HFFc6 (cell line): ENCODE data around the gene MIOX. TPM values are rescaled to one million over a fixed set of nuclear protein-coding genes. Genes with fewer than 3 reads are reported as not detected.
A peak's percentile ranks its signal among the peaks of the same experiment; 100 is the strongest.

ENCODE experiments used
- DNase-seq: peaks from one replicate; pipeline ENCODE4 v3.0.0-alpha.2; 2018
- H3K27ac Mint-ChIP-seq: 2 replicates; pipeline ENCODE4 v1.8.0; 2020; ENCODE audit warnings: mild to moderate bottlenecking, mixed read lengths
- H3K27me3 Mint-ChIP-seq: 2 replicates; pipeline ENCODE4 v1.8.0; 2021; ENCODE audit warnings: mild to moderate bottlenecking, moderate library complexity, mixed read lengths; ENCODE audit not compliant: insufficient read depth
- H3K36me3 Mint-ChIP-seq: 2 replicates; pipeline ENCODE4 v1.8.0; 2021; ENCODE audit warnings: low read depth, mixed read lengths
- H3K4me1 Mint-ChIP-seq: 2 replicates; pipeline ENCODE4 v1.8.0; 2020; ENCODE audit warnings: low read depth, mixed read lengths
- H3K4me3 Mint-ChIP-seq: 2 replicates; pipeline ENCODE4 v1.8.0; 2020; ENCODE audit warnings: mild to moderate bottlenecking, moderate library complexity, mixed read lengths
- H3K9me3 Mint-ChIP-seq: 2 replicates; pipeline ENCODE4 v1.8.0; 2020; ENCODE audit warnings: mild to moderate bottlenecking, mixed read lengths
- total RNA-seq, 6 experiments: library from RNA; stranded (reverse); fragmentation: NEBNext Ultra II Directional; extraction: Animal tissue kit (Norgen Biotek cat#: 25700); gene quantifications; 2 replicates in 1 of 6; 3 replicates in 5 of 6; pipeline ENCODE4 v1.2.3, GENCODE V29; 2021
- TF ChIP-seq, protein P1 (sequence below): fragments of 200-600 bp; sonication (generic); IDR thresholded peaks from 2 replicates; pipeline ENCODE4 v1.5.0; 2021; ENCODE audit warnings: antibody characterized with exemption, mild to moderate bottlenecking

The MIOX gene
- total RNA-seq, 6 experiments from 2014 or later, result not detected

DNA sequence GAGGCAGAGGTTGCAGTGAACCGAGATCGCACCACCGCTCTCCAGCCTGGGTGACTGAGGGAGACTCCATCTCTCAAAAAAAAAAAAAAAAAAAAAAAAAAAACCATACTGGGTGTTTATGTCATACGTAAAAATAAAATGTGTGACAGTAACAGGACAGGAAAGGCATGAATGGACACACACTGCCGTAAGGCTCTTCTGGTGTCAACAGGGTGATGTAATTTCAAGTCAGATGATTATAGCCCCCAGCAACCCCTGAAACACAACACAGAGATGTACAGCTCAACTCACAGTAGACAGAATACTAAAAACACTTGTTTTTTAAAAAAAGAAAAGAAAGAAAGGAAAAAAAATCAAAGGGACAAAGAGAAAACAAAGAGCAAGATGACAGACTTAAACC lies 34.0 kb upstream of the MIOX start:
- Mint-ChIP-seq H3K27ac (peak overlapping the region; percentile 40), H3K27me3 (peaks cover 10% of the 10 kb centered on the region), H3K4me1 (no peaks in the 10 kb centered on the region), H3K36me3 (peaks cover 31% of the 10 kb centered on the region), H3K4me3 (no peak overlapping the region), H3K9me3 (no peaks in the 10 kb centered on the region)
- DNase-seq, result no peak
- TF ChIP-seq, protein P1, sequence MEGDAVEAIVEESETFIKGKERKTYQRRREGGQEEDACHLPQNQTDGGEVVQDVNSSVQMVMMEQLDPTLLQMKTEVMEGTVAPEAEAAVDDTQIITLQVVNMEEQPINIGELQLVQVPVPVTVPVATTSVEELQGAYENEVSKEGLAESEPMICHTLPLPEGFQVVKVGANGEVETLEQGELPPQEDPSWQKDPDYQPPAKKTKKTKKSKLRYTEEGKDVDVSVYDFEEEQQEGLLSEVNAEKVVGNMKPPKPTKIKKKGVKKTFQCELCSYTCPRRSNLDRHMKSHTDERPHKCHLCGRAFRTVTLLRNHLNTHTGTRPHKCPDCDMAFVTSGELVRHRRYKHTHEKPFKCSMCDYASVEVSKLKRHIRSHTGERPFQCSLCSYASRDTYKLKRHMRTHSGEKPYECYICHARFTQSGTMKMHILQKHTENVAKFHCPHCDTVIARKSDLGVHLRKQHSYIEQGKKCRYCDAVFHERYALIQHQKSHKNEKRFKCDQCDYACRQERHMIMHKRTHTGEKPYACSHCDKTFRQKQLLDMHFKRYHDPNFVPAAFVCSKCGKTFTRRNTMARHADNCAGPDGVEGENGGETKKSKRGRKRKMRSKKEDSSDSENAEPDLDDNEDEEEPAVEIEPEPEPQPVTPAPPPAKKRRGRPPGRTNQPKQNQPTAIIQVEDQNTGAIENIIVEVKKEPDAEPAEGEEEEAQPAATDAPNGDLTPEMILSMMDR, result no peak

DNA sequence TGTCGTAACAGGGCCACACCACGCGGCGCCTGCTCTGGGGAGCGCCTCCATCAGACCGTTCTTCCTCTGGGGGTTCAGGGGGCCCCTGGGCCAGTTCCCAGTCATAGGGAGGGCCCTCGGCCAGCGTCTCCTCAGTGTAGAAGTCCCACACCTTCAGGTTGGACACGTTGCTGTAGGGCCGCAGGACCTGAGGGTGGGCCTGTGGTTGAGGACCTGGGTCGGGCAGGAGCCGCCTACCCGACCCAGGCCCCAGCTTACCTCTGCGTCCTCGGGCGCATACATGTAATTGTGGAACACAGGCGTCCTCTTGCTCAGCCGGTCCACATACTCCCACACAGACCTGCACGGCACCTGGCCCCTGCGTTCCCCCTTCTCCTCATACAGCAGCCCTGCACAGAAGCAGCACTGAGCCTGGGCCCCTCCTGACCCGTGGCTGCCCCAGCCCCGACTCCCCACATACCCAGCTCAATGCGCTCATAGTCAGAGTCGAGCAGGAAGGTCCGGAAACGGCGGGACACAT lies 32.0 kb upstream of the MIOX start:
- H3K27me3 Mint-ChIP-seq, result peaks cover 7% of the 10 kb centered on the region
- H3K4me1 Mint-ChIP-seq, result no peaks in the 10 kb centered on the region
- peaks cover 18% of the 10 kb centered on the region for H3K36me3 Mint-ChIP-seq
- H3K4me3 Mint-ChIP-seq, result no peak overlapping the region
- no peaks in the 10 kb centered on the region for H3K9me3 Mint-ChIP-seq
- no peak overlapping the region for H3K27ac Mint-ChIP-seq
- TF ChIP-seq, protein P1, result no peak
- DNase-seq, result no peak

DNA sequence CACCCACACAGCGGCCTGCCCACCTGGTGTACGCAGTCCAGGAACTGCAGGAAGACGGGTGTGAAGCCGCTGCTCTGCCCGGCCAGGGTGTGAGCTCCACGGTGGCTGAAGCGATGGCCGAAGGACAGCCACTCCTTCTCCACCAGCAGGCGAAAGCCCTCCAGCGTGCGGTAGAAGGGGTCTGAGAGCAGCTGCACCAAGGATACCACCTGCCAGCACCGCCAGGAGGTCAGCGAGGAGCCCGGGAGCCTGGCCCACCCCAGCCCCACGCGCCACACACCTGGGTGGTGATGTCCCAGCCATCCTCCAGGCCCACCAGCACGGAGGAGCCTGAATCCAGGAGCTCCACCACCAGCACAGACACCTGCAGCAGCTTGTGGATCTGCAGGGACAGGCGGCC lies 31.5 kb upstream of the MIOX start:
- H3K4me1 Mint-ChIP-seq, result no peaks in the 10 kb centered on the region
- H3K27ac Mint-ChIP-seq, result no peak overlapping the region
- no peaks in the 10 kb centered on the region for H3K9me3 Mint-ChIP-seq
- peaks cover 3% of the 10 kb centered on the region for H3K27me3 Mint-ChIP-seq
- no peak for DNase-seq
- TF ChIP-seq, protein P1, result no peak
- peaks cover 16% of the 10 kb centered on the region for H3K36me3 Mint-ChIP-seq
- no peak overlapping the region for H3K4me3 Mint-ChIP-seq

DNA sequence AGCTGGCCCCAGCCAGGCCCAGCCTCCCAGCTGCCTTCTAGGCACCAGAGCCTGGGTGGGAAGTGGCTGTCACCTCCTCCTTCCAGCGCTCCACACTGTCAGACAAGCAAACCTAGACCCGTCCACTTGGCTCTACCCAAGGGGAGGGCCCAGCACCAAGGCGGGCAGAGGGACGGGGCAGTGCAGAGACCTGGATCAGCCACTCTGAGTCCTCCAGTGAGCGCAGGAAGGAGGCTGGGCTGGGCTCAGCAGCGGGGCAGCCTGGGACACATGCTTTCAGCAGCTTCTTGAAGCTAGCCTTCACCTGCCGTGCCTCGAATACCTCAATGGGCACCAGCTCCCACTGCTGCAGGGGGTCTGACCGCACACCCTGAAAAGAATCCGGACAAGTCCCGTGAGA lies 30.6 kb upstream of the MIOX start:
- DNase-seq, result no peak
- Mint-ChIP-seq H3K36me3 (peaks cover 11% of the 10 kb centered on the region), H3K9me3 (no peaks in the 10 kb centered on the region), H3K27ac (no peak overlapping the region), H3K27me3 (no peaks in the 10 kb centered on the region; the same call in none of the 2 replicates), H3K4me3 (no peak overlapping the region), H3K4me1 (no peaks in the 10 kb centered on the region)
- TF ChIP-seq, protein P1, result no peak

DNA sequence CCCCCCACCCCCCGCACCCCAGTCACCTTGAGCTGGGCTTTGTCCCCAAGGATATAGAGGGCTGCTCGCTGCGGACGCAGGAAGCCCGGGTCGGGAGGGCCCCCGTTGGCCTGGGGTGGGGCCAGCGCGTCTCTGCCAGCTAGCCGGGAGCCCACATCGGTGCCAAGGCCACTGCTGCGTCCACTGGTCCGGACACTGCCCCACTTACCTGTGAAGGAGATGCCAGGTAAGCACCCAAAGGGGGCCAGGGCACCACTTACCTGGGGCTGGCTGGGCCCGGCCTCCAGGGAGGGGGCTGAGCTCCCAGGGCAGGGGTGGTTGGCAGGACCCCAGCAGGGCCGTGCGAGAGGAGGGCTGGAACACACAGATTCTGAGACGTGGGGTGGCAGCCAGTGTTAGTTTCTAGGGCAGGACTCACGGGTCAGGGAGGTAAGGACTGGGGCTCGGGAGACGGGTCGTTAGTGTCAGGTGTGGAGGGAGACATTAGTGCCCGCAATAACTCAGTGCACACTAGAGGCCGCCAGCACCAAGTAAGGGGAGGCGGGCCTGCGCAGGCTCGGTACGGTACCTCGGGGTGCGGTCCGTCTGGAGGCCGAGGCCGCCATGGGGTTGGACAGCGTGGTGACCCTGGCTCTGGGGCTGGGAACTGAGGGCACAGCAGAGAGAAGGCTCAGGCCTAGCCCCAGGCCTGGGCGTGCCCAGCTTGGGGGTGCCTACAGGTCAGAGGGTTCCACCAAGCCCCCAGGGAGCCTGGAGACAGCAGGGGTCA lies 30.0 kb upstream of the MIOX start:
- H3K36me3 Mint-ChIP-seq, result peaks cover 5% of the 10 kb centered on the region

More for the DNA sequence above, 30.0 kb upstream of the MIOX start:
- H3K4me3 Mint-ChIP-seq, result no peak overlapping the region
- H3K27me3 Mint-ChIP-seq, result no peaks in the 10 kb centered on the region; the same call in none of the 2 replicates
- TF ChIP-seq, protein P1, result peak; percentile 44; the same call in 1 of the 2 replicates
- H3K27ac Mint-ChIP-seq, result no peak overlapping the region
- H3K4me1 Mint-ChIP-seq, result no peaks in the 10 kb centered on the region
- no peaks in the 10 kb centered on the region for H3K9me3 Mint-ChIP-seq
- DNase-seq, result no peak
